Fibroblast of the aortic adventitia (primary cell): ENCODE data around the gene ZNF569. TPM values are rescaled to one million over a fixed set of nuclear protein-coding genes. Genes with fewer than 3 reads are reported as not detected.

Experiments
- DNase-seq: peaks from one replicate; pipeline ENCODE4 v3.0.0-alpha.2; 2010; ENCODE audit warnings: low read depth
- H3K4me3 ChIP-seq: 2 replicates; pipeline ENCODE4 v1.5.1; 2011; ENCODE audit warnings: low read depth, mild to moderate bottlenecking, control low read depth, low read length, moderate library complexity
- total RNA-seq: library from RNA; depleted of rRNA; stranded (reverse); fragments of >200 nt; gene quantifications from 2 replicates; pipeline ENCODE4 v1.2.3, GENCODE V29; 2012; ENCODE audit warnings: low replicate concordance
- TF ChIP-seq, protein P1 (sequence below): IDR thresholded peaks from 2 replicates; pipeline ENCODE4 v1.5.1; 2011; ENCODE audit warnings: mild to moderate bottlenecking, low read length, control low read depth, inconsistent platforms; ENCODE audit not compliant: insufficient read depth

The ZNF569 gene
- total RNA-seq, 1 donor = 8.4 TPM

DNA sequence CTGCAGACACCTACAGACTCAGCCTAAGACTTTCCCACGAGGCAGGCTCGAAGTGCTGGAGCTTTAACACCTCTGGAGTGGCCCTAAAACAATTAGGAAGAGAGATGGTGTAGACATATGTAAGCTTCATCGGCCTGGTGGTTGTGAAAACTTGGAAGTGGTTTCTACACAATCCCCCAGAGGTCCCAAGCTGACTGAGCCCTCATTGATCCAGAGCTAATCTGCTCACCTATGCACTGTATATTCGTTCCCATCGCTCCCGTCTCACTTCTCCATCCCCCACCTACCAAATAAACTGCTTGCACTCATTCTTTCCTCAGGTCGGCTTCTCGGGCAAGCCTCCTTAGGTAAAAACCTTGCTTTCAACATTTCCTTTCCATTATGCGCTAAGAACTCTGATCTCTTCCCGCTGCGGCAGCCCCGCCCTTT lies 38.7 kb upstream of the ZNF569 start:
- H3K4me3 ChIP-seq = peak overlapping the region; percentile 58
- DNase-seq = no peak
- TF ChIP-seq, protein P1, sequence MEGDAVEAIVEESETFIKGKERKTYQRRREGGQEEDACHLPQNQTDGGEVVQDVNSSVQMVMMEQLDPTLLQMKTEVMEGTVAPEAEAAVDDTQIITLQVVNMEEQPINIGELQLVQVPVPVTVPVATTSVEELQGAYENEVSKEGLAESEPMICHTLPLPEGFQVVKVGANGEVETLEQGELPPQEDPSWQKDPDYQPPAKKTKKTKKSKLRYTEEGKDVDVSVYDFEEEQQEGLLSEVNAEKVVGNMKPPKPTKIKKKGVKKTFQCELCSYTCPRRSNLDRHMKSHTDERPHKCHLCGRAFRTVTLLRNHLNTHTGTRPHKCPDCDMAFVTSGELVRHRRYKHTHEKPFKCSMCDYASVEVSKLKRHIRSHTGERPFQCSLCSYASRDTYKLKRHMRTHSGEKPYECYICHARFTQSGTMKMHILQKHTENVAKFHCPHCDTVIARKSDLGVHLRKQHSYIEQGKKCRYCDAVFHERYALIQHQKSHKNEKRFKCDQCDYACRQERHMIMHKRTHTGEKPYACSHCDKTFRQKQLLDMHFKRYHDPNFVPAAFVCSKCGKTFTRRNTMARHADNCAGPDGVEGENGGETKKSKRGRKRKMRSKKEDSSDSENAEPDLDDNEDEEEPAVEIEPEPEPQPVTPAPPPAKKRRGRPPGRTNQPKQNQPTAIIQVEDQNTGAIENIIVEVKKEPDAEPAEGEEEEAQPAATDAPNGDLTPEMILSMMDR = no peak

DNA sequence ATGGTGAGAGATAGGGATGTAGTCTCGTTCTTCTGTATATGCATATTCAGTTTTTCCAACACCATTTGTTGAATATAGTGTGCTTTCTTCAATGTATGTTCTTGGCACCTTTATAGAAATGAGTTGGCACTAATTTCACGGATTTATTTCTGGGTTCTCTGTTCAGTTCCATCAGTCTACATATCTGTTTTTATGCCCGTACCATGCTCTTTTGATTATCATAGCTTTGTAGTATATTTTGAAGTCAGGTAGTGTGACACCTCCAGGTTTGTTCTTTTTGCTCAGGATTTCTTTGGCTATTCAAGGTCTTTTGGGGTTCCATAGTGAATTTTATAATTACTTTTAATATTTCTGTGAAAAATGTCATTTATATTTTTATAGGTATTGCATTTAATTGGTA lies 25.0 kb upstream of the ZNF569 start:
- H3K4me3 ChIP-seq = no peak overlapping the region
- no peak for DNase-seq
- TF ChIP-seq, protein P1 = no peak

DNA sequence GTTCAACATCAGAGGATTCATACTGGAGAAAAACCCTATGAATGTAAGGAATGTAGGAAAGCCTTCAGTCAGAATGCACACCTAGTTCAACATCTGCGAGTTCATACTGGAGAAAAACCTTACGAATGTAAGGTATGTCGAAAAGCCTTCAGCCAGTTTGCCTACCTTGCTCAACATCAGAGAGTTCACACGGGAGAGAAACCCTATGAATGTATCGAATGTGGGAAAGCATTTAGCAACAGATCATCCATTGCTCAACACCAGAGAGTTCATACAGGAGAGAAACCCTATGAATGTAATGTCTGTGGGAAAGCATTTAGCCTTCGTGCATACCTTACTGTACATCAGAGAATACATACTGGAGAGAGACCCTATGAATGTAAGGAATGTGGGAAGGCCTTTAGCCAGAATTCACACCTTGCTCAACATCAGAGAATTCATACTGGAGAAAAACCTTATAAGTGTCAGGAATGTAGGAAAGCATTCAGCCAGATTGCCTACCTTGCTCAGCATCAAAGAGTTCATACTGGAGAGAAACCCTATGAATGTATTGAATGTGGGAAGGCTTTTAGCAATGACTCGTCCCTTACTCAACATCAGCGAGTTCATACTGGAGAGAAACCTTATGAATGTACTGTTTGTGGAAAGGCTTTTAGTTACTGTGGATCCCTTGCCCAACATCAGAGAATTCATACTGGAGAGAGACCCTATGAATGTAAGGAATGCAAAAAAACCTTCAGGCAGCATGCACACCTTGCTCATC lies 17.3 kb upstream of the ZNF569 start:
- TF ChIP-seq, protein P1 = no peak
- no peak for DNase-seq
- no peak overlapping the region for H3K4me3 ChIP-seq

DNA sequence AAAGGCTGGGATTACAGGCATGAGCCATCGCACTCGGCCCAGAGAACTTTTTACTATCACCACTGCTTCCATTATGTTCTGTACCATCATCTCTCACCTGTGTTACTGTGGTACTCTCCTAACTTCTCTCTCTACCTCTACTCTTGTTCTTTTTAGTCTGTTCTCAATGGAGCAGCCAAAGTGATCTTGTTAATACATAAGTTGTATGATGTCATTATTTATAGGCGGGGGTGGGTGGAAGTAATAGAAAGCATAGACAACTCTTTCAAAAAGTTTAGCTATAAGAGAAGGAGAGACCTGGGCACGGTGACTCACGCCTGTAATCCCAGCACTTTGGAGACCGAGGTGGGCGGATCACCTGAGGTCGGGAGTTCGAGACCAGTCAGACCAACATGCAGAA lies 4.9 kb upstream of the ZNF569 start:
- H3K4me3 ChIP-seq = no peak overlapping the region
- DNase-seq = no peak
- TF ChIP-seq, protein P1 = no peak

DNA sequence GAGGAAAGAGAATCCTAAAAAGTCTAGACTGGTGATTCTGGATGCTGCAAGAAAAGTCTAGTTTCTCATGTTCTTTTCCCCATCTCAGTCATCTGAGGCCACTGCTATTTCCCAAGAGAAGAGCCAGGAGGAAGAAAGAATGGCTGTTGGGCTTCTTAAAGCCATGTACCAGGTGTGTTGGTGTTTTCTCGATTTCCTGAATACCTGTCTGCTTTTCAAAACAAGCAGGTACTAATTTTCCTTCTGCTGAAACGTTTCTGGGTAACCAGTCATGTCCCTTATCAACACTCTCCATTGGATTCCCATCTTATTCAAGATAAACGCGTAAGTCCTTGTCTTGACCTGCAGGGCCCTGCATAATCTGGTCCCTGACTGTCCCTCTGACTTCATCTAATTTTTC lies 3.0 kb upstream of the ZNF569 start:
- no peak for DNase-seq
- TF ChIP-seq, protein P1 = no peak
- H3K4me3 ChIP-seq = peak overlapping the region; percentile 70

DNA sequence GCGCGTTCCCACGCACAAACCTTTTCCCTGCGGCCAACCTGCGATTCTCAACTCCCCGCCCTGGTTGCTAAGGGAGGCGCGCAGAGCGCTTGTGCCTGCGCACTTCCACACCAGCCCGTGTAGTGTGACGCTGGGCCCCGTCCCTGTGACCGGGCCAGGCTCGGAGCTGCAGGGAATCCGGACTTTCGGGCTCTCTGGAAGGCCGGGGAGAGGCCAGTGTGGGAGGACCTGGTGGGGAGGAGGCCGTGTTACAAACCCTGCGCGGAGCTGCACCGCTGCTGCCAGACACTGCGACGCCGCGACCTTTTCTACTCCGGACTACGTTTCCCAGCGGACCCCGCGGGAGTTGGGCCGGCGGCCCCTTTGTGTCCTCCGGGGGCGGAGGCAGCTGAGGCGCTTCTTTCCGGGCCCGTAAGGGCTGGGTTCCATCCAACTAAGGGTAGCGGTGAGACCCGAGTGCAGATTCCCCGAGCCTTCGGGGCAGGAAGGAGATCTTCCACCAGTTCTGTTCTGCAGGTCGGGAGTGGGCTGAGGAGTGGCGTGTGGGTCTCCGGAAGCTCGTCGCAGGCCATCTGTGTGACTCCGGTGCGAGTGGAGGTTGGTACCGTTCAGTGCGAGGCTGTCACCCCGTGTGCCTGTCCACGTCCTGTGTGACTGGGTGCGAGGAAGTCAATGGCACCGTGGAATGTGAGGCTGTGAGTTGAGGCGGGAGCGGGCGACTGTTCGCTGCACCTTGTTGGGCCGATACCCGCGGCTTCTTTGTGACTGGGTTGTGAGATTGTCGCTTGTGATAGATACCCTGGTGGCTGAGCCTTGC lies 1.9 kb upstream of the ZNF569 start, which contains the start of gene ZNF570:
Gene ZNF570, plus strand, starts transcription at position 396 of the 817 bp plus-strand sequence. CDS start 999 bp downstream, outside the sequence.
- DNase-seq = peak; percentile 77
- TF ChIP-seq, protein P1 = no peak
- H3K4me3 ChIP-seq = peak within 1 kb of the TSS; percentile 70
